HCT116 (cell line): ENCODE results near the gene NDUFAF5. TPM values are rescaled to one million over a fixed set of nuclear protein-coding genes. Genes with fewer than 3 reads are reported as not detected.

Experiments
- ATAC-seq: fragments of 200-7000 bp; cut with Tn5 transposase; 2 replicates; pipeline ENCODE4 v1.9.1; 2020; ENCODE audit warnings: mild to moderate bottlenecking, moderate library complexity
- BruUV-seq: library from RNA; stranded (reverse); fragments of 400-500 nt; replicated peaks from 2 replicates; lab custom pipeline; 2021; lab: Mats Ljungman, UMichigan
- CTCF ChIA-PET: fragments of 300-600 bp; sonication (Branson Sonifier 250); formaldehyde crosslinking; loops from one replicate; lab custom pipeline; 2021; ENCODE audit warnings: antibody characterized with exemption; lab: Charles Lee
- POLR2A ChIA-PET: fragments of 300-600, 350-600 bp; sonication (Branson Sonifier 250); formaldehyde crosslinking; loops from one replicate; lab custom pipeline; 2021; ENCODE audit warnings: antibody characterized with exemption; lab: Charles Lee
- RAD21 ChIA-PET, 2 experiments: fragments of 300-600 bp; sonication (Branson Sonifier 250); formaldehyde crosslinking; loops; one replicate each; lab custom pipeline; 2023; ENCODE audit warnings: low total read pairs in 2 of 2; ENCODE audit not compliant: uncharacterized antibody in 2 of 2, unreplicated experiment in 2 of 2, low non-redundant PET in 1 of 2; lab: Charles Lee
- DNase-seq: peaks from one replicate; pipeline ENCODE4 v3.0.0-alpha.2; 2010; ENCODE audit warnings: low read depth, low spot score
- H2AFZ ChIP-seq: fragments of 200-600 bp; shearing (Covaris generic), sonication (generic); 2 replicates; pipeline ENCODE4 v1.6.1; 2017; ENCODE audit warnings: low read depth, mixed run types, mixed read lengths, antibody characterized with exemption, low read length; ENCODE audit not compliant: poor library complexity, severe bottlenecking
- H3K27ac ChIP-seq: 2 replicates; pipeline ENCODE4 v1.5.1; 2012; ENCODE audit warnings: low read depth, low read length
- H3K27me3 ChIP-seq: fragments of 200-600 bp; sonication (generic); 2 replicates; pipeline ENCODE4 v1.6.1; 2016; ENCODE audit warnings: mixed run types, low read length, mixed read lengths; ENCODE audit not compliant: insufficient read depth
- H3K36me3 ChIP-seq, 2 experiments: fragments of 200-500 bp in 1 of 2; fragments of 200-600 bp in 1 of 2; sonication (Bioruptor generic) in 1 of 2; sonication (generic) in 1 of 2; 2 replicates each; pipeline versions ENCODE4 v1.5.1 to v1.6.1; 2014 to 2016; ENCODE audit warnings: low read length in 2 of 2, inconsistent platforms in 1 of 2, mixed read lengths in 1 of 2, mixed run types in 1 of 2; ENCODE audit not compliant: insufficient read depth in 2 of 2, control insufficient read depth in 1 of 2
- H3K4me1 ChIP-seq, 2 experiments: fragments of 200-600 bp in 1 of 2; sonication (generic) in 1 of 2; 2 replicates each; pipeline versions ENCODE4 v1.5.1 to v1.6.1; 2012 to 2017; ENCODE audit warnings: low read length in 2 of 2, inconsistent platforms in 1 of 2, mild to moderate bottlenecking in 1 of 2, mixed read lengths in 1 of 2, mixed run types in 1 of 2, moderate library complexity in 1 of 2; ENCODE audit not compliant: insufficient read depth in 2 of 2, control insufficient read depth in 1 of 2
- H3K4me2 ChIP-seq: fragments of 200-600 bp; sonication (generic); 2 replicates; pipeline ENCODE4 v1.6.1; 2017; ENCODE audit warnings: mixed run types, low read length, mixed read lengths
- H3K4me3 ChIP-seq, 2 experiments: fragments of 200-600 bp in 1 of 2; sonication (generic) in 1 of 2; replicated peaks in 1 of 2; 2 replicates each; pipeline ENCODE4 v1.5.1; 2011 to 2016; ENCODE audit warnings: low read length in 2 of 2, control low read depth in 1 of 2, low read depth in 1 of 2, mild to moderate bottlenecking in 1 of 2, mixed read lengths in 1 of 2, mixed run types in 1 of 2
- H3K79me2 ChIP-seq: fragments of 200-600 bp; sonication (generic); 2 replicates; pipeline ENCODE4 v1.6.1; 2017; ENCODE audit warnings: mild to moderate bottlenecking, mixed run types, low read length, moderate library complexity, mixed read lengths; ENCODE audit not compliant: insufficient read depth
- H3K9ac ChIP-seq: fragments of 200-600 bp; sonication (generic); 2 replicates; pipeline ENCODE4 v1.6.1; 2016; ENCODE audit warnings: low read length, mixed read lengths
- H3K9me2 ChIP-seq: fragments of 200-600 bp; sonication (generic), shearing (Covaris generic); 2 replicates; pipeline ENCODE4 v1.6.1; 2017; ENCODE audit warnings: mixed run types, mild to moderate bottlenecking, moderate library complexity; ENCODE audit not compliant: insufficient read depth
- H3K9me3 ChIP-seq, 2 experiments: fragments of 200-500 bp in 1 of 2; fragments of 200-600 bp in 1 of 2; sonication (Bioruptor generic) in 1 of 2; sonication (generic) in 1 of 2; 2 replicates each; pipeline ENCODE4 v1.6.1; 2014 to 2017; ENCODE audit warnings: low read length in 2 of 2, mixed read lengths in 2 of 2, inconsistent platforms in 1 of 2, low read depth in 1 of 2, mild to moderate bottlenecking in 1 of 2, mixed run types in 1 of 2, moderate library complexity in 1 of 2; ENCODE audit not compliant: control insufficient read depth in 1 of 2, insufficient read depth in 1 of 2
- H4K20me1 ChIP-seq: fragments of 200-600 bp; sonication (generic), shearing (Covaris generic); 2 replicates; pipeline ENCODE4 v1.6.1; 2017; ENCODE audit warnings: mixed run types, mild to moderate bottlenecking, moderate library complexity; ENCODE audit not compliant: insufficient read depth
- CBX3 ChIP-seq: IDR thresholded peaks from 2 replicates; pipeline ENCODE4 v1.6.1; 2012; ENCODE audit warnings: low read depth
- CEBPB ChIP-seq: IDR thresholded peaks from 2 replicates; pipeline ENCODE4 v1.6.1; 2012; ENCODE audit warnings: low read depth
- POLR2AphosphoS5 ChIP-seq: IDR thresholded peaks from 2 replicates; pipeline ENCODE4 v1.6.1; 2011; ENCODE audit warnings: mild to moderate bottlenecking, low read depth, low read length, moderate library complexity
- RAD21 ChIP-seq: IDR thresholded peaks from 2 replicates; pipeline ENCODE4 v1.6.1; 2012; ENCODE audit warnings: low read depth, mild to moderate bottlenecking
- SIN3A ChIP-seq: IDR thresholded peaks from 2 replicates; pipeline ENCODE4 v1.6.1; 2012; ENCODE audit warnings: low read depth
- YY1 ChIP-seq: IDR thresholded peaks from 2 replicates; pipeline ENCODE4 v1.6.1; 2011; ENCODE audit warnings: low read length, low read depth, moderate library complexity, mild to moderate bottlenecking; ENCODE audit not compliant: insufficient replicate concordance; ENCODE audit errors: extremely low read depth
- intact Hi-C: fragments of 100-400 bp; cut with micrococcal nuclease; formaldehyde crosslinking; loops from 2 replicates; pipeline ENCODE4 v1.10.0; 2022
- total RNA-seq: library from RNA; stranded (reverse); gene quantifications from one replicate; pipeline ENCODE4 v1.2.1, GENCODE V29; 2021; ENCODE audit not compliant: unreplicated experiment
- TF ChIP-seq, protein P1 (sequence below): IDR thresholded peaks from 2 replicates; pipeline ENCODE4 v1.6.1; 2012; ENCODE audit warnings: low read depth
- TF ChIP-seq, protein P2 (sequence below): IDR thresholded peaks from 2 replicates; pipeline ENCODE4 v1.6.1; 2012

Gene NDUFAF5
- total RNA-seq, 1 experiment from 2014 or later: 30.8 TPM

DNA sequence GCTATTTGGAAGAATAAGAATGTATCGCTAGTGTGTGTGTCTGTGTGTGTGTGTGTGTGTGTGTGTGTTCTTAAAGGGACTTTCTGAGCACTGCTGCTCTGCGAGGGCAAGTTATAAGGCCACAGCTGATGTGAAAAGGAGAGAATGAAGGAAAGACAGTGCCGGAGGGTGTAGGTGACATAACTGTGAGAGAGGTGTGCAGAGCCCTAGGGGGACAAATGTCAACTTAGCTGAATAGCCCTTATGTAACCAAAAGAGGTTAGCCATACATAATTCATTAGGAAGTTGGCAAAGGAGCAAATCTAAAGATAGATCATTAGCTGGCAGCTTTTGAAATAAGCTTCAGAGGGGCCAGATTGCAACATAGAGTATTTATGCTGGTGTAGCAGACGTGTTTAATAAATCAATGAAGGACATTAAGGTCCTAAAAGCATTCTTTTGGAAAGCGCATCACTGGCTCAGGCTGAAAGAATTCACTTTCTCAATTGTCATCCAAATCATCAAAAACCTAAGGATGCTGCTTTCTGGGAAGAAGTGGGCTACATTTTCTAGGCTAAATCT, 81.0 kb downstream of the NDUFAF5 start:
- CTCF ChIA-PET: no interaction called here
- BruUV-seq: no TSS peak
- no peaks in the 10 kb centered on the region for H3K79me2 ChIP-seq
- no peaks in the 10 kb centered on the region for H3K27me3 ChIP-seq
- intact Hi-C loops: no loop called here
- RAD21 ChIA-PET: no interaction called here
- no peak overlapping the region for H3K27ac ChIP-seq
- POLR2A ChIA-PET: no interaction called here
- no peaks in the 10 kb centered on the region for H3K9me2 ChIP-seq
- DNase-seq (no peak), ATAC-seq (no peak)
- no peaks in the 10 kb centered on the region for H3K36me3 ChIP-seq
- no peak overlapping the region for H3K4me2 ChIP-seq
- H3K4me1 ChIP-seq: no peaks in the 10 kb centered on the region
- no peaks in the 10 kb centered on the region for H4K20me1 ChIP-seq
- no peaks in the 10 kb centered on the region for H3K9me3 ChIP-seq
- H3K4me3 ChIP-seq: no peak overlapping the region
- H3K9ac ChIP-seq: no peak overlapping the region
- no peak overlapping the region for H2AFZ ChIP-seq
- TF ChIP-seq YY1 (no peak), POLR2AphosphoS5 (no peak), SIN3A (no peak), CEBPB (no peak), CBX3 (no peak), RAD21 (no peak)
- TF ChIP-seq, protein P1, sequence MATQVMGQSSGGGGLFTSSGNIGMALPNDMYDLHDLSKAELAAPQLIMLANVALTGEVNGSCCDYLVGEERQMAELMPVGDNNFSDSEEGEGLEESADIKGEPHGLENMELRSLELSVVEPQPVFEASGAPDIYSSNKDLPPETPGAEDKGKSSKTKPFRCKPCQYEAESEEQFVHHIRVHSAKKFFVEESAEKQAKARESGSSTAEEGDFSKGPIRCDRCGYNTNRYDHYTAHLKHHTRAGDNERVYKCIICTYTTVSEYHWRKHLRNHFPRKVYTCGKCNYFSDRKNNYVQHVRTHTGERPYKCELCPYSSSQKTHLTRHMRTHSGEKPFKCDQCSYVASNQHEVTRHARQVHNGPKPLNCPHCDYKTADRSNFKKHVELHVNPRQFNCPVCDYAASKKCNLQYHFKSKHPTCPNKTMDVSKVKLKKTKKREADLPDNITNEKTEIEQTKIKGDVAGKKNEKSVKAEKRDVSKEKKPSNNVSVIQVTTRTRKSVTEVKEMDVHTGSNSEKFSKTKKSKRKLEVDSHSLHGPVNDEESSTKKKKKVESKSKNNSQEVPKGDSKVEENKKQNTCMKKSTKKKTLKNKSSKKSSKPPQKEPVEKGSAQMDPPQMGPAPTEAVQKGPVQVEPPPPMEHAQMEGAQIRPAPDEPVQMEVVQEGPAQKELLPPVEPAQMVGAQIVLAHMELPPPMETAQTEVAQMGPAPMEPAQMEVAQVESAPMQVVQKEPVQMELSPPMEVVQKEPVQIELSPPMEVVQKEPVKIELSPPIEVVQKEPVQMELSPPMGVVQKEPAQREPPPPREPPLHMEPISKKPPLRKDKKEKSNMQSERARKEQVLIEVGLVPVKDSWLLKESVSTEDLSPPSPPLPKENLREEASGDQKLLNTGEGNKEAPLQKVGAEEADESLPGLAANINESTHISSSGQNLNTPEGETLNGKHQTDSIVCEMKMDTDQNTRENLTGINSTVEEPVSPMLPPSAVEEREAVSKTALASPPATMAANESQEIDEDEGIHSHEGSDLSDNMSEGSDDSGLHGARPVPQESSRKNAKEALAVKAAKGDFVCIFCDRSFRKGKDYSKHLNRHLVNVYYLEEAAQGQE: no peak
- TF ChIP-seq, protein P2, sequence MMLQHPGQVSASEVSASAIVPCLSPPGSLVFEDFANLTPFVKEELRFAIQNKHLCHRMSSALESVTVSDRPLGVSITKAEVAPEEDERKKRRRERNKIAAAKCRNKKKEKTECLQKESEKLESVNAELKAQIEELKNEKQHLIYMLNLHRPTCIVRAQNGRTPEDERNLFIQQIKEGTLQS: no peak
